Stimulated activated CD8-positive, alpha-beta memory T cell treated with anti-CD3 and anti-CD28 coated beads, Interleukin-7, amount 100 ng/mL, for 24 hours (primary cell): ENCODE results near the gene NLGN1.
"Not testable (repeated sequence)": the region's sequence is repeated elsewhere in the genome, so short reads cannot be mapped to it uniquely, and the experiment has no call there.

Source experiments
- DNase-seq: peaks from one replicate; pipeline ENCODE4 v3.0.0-alpha.2; 2020; ENCODE audit warnings: low read depth

The NLGN1 gene

GRCh38 chr3:173397161-173398110 is at the start of gene NLGN1:
Gene NLGN1 (plus strand): TSS chr3:173397744.
- DNase-seq = no peak

GRCh38 chr3:173351886-173352285 is 45.7 kb upstream of the NLGN1 start:
- no peak for DNase-seq

DNA sequence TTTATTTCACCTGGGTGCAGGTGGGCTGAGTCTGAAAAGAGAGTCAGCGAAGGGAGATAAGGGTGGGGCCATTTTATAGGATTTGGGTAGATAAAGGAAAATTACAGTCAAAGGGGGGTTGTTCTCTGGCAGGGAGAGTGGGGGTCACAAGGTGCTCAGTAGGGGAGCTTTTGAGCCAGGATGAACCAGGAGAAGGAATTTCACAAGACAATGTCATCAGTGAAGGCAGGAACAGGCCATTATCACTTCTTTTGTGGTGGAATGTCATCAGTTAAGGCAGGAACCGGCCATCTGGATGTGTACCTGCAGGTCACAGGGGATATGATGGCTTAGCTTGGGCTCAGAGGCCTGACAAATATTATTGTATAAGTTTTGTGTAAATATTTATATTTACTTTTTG is 44.4 kb upstream of the NLGN1 start:
- DNase-seq = not testable (repeated sequence)

DNA sequence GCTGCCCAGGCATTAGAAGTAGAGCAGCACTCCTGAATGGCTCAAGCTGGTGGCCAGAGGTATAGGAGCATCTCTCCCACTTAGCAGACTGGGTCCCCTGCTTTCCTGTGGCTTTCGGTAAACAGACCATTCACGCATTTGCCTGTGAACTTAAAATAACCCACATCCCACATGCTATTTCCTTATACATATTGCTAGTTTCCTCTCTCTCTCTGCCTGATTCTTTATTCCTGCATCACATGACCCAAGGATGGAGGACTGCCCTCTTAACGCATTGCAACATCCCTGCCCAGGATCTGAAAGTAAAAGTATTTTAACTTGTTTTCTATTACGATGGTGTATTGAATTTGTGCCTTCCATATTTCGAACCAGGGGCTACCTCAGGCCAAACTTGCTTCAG is 43.4 kb upstream of the NLGN1 start:
- no peak for DNase-seq

DNA sequence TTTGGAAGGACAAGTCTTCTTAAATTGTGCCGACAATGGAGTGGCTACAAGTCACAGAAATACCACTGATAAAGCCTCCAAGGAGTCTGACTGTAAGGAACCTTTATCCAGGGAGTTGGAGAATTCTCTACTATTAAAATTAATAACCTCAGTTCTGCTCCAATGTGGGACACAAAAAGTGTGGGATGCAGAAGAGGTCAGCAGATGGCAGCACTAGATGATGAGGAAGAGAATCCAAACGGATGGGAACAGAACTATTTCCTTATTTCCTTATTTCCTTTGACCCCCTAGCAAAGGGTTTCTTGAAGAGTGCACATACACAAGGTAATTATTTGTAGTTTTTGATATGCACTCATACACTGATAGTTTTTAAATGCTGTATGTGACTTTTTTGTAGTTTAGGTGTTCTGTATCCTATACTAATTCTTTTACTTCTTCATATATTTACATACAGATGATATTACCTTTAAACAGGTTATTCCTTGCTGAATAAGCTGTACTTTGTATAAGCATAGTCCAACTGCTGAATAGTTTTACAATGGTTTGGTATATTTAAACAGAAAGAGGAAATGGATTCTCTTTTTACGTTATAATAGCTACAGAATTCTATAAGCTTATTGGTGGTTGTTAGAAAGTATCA is 25.6 kb upstream of the NLGN1 start:
- DNase-seq = no peak

DNA sequence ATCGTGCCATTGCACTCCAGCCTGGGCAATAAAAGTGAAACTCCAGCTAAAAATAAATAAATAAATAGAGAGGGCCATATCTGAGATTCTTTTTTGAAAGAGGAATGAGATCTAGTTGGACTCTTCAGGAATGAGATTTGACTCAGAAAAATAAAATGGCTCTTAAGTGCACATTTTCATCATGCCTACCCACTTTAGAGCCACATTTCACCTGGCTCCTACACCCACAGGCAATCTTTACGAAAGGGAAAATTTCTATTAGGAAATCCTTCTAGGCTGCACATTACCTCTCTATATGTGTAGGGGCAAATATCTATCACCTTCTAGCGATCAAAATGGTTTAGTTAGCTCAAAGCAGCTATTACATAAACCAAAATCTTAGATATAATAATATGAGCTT is 16.9 kb upstream of the NLGN1 start:
- no peak for DNase-seq

DNA sequence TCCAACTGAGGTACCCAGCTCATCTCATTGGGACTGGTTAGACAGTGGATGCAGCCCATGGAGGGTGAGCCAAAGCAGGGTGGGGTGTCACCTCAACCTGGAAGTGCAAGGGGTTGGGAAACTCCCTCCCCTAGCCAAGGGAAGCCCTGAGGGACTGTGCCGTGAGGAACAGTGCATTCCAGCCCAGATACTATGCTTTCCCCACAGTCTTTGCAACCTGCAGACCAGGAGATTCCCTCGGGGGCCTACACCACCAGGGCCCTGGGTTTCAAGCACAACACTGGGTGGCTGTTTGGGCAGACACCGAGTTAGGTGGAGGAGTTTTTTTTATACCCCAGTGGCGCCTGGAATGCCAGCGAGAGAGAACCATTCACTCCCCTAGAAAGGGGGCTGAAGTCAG is 15.6 kb upstream of the NLGN1 start:
- not testable (repeated sequence) for DNase-seq

DNA sequence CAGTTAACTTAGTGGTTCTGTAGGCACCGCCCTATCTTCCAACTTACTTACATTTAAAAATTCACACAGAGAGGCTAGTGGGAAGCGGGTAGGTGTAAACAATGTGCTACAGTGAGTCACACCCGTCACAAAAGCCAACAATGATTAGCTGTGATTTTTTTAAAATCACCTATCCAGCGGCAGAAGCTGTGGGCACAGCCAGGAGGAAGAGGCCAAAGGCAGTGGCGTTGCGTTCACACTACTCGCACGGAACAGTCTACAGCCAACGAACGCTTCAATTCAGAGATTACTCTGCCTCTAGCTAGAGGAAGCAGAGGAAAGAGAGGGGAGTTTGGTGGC is 2.5 kb upstream of the NLGN1 start:
- DNase-seq = no peak

DNA sequence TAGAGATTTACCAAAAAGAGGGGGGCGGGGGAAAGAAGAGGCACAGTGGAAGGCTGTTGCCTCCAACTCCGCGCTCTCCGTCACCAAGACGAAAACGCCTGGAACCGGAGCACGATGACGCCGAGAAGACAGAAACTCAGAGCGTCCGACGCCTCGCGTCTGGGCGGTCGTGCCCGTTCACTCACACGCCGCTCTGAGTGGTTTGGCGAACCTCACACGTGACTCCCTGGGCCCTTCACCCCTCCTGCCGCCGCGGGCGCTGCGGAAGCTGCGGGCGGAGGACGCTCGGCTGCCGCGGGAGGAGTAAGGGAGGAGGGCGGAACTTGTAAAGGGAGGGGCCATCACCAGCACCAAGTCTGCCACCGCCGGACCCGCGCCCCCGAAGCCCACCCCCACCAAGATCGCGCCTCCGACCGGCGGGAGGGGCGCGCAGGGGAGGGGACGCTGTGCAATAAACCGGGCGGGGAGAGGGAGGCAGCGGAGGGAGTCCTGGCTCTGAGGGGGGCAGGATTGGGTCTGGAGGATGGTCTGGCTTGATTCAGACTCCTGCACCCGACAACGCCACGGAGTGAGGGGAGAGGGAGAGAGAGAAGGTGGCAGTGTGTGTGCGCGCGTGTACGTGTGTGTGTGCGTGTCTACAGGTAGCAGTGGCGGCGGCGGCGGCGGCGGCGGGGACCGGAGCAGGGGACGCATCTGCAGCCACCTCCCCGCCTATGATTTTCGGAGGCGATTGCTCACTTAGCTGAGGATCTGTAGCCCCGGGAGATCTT is 1.9 kb upstream of the NLGN1 start:
- no peak for DNase-seq

- no peak for DNase-seq
Measured at GRCh38 chr3:173396191-173397041, 1.1 kb upstream of the NLGN1 start.

DNA sequence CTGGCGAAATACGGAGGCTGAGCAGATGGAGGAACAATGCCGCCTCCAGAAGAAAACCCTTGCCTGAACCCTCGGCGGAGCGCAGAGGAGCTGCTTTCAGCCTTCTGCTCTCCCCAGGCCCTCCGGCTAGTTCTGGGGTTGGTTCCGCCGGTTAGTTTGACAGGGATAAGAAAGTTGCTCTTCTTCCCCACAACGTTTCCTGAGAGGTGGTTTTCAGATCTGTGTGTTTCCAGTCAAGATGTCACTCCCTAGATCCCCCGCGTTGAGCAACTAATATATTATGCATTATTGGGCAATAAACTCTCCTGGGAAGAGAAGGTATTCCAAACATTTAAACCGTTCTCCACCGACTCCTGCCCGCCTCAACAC is 551 bp downstream of the NLGN1 start:
- DNase-seq = no peak

DNA sequence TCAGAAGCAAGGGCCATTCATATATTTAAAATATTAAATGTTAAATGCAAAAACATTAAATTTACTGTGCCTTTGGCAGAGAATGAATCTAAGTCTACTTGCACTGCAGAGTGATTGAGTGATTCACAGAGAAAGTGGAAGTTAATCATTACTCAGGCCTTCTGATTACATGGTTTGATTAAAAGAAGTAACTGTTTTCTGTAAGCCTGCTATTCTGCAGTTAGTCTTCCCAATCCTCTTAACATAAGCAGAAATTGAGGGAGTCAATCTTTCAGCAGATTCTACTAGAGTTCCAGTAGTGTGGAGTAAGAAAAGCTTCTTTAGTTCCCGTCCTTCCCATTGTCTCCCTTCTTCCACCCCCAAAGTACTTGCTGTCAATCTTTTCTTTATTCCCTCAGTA is 1.5 kb downstream of the NLGN1 start:
- DNase-seq = no peak

GRCh38 chr3:173401369-173401768 is 3.8 kb downstream of the NLGN1 start:
- no peak for DNase-seq

- no peak for DNase-seq
Measured at GRCh38 chr3:173402656-173403055, 5.1 kb downstream of the NLGN1 start.

- no peak for DNase-seq
Measured at GRCh38 chr3:173403376-173403775, 5.8 kb downstream of the NLGN1 start.

GRCh38 chr3:173404156-173404555 is 6.6 kb downstream of the NLGN1 start:
- no peak for DNase-seq

DNA sequence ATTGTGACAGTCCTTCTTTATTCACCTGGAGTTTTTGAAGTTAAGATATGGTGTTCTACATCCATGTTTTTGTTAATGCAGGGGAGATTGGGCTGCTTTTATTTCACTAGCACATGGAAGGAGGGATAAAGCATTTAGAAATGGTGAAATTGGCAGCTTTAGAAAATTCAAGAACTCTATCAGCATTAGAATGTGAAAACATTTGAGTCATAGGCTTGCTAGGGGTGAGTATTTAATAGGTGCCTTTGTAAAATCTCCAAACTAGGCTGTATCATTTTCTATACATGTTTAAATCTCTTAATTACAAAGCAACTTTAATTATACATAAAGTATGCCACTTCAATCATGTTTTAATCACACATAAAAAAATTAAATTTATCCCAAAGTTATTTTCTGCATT is 12.9 kb downstream of the NLGN1 start:
- no peak for DNase-seq

DNA sequence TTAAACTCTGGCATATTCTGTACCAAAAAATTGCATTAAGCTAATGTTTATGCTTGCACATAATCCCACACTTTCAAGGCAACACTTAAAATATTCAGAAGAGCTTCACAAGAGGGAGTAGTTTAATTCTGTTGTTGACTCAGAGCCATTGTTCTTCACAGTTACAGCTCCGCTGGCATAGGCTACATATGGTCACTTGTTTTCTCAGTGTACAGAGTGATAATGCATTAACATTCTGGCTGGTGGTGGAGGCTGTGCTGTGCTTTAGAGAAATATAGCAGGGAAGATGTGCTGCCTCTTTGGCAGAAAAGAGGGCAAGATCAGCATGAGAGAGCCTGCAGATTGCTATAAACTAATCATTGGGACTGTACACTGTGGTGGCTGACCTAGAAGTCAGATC is 13.3 kb downstream of the NLGN1 start:
- no peak for DNase-seq

DNA sequence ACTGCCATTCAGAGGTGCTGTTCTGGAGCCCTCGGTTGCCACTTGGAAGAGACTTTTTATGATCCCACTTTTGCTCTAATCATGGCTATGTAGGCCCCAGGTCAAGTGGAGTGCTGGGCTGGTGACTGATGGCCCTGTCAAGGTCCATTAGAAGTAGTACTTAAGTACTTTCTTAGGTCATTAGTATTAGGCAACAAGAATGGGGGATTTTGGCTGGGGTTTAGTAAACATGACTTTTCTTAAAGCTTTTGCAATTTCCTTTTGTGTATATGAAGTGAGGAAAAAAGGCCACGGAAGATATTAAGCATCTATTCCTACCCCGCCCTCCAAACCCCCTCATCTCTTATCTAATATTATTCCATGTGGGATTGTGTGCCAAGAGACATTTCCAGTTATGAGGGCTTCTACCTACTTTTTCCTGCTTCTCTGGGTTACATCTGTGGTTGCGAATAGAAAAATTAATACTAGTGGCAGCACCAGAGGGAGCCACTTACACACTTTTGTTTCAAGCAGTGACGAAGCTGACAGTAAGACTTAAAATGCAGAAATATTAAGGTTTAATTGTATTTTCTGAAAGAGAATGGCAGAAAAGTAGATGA is 13.9 kb downstream of the NLGN1 start:
- no peak for DNase-seq

GRCh38 chr3:173416070-173416469 is 18.5 kb downstream of the NLGN1 start:
- no peak for DNase-seq

GRCh38 chr3:173429076-173429475 is 31.5 kb downstream of the NLGN1 start:
- no peak for DNase-seq

DNA sequence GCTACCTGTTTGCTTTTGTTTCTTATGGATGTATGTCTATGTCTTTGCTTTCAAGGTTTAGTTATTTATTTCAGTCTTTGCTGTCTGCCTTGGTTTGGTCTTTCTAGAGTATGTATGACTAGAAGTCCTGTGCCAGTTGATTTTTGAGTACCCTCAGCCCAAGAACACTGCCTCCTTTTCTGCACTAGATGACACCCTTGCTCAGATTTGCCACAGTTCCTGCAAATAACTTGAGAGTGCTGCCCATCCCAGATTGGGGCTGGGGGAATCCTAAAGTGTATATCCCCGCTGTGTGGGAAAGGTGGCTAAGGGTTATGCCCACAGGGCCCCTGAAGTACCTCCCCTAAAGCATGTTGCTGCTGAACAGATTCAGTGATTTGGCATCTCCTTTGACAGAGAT is 32.0 kb downstream of the NLGN1 start:
- no peak for DNase-seq
